Measurements from ENCODE around the gene CDC40.
A peak's percentile ranks its signal among the peaks of the same experiment; 100 is the strongest.

CDC40 gene

DNA sequence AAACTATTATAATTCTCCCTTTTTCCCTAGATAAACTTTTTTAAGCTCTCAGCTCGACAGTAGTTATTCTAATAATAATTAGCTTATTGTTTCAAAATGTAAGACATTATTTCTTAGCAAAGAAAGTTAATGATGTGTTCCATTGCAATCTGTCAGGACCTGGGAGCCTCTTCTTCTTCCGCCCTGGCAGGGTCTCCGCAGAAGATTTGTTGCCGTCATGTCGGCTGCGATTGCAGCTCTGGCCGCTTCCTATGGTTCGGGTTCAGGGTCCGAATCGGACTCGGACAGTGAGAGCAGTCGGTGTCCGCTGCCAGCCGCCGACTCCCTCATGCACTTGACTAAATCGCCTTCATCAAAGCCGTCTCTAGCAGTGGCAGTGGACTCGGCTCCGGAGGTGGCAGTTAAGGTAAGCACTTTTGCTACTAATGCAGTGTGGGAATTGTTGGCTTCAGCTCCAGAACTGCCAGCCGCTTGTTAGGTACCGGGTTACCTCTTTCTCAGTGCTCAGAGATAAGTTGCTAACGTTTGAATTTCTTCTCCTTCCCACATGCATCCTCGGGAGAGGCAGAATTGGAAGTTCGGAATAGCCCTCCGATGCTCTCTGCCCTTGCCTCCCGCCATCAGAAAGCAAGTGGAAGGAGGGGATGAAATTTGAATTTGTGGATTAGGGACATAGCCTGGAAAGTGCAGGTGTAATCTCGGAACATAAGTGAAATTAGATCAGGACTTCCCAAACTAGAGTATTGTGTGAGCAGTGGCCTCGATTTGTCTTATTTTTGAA lies at the start of gene CDC40:
Gene CDC40 (plus strand): TSS at position 200 of the 781 bp plus-strand sequence. CDS start 18 bp downstream, at position 218.
- DNase-seq: peak; percentile 68

DNA sequence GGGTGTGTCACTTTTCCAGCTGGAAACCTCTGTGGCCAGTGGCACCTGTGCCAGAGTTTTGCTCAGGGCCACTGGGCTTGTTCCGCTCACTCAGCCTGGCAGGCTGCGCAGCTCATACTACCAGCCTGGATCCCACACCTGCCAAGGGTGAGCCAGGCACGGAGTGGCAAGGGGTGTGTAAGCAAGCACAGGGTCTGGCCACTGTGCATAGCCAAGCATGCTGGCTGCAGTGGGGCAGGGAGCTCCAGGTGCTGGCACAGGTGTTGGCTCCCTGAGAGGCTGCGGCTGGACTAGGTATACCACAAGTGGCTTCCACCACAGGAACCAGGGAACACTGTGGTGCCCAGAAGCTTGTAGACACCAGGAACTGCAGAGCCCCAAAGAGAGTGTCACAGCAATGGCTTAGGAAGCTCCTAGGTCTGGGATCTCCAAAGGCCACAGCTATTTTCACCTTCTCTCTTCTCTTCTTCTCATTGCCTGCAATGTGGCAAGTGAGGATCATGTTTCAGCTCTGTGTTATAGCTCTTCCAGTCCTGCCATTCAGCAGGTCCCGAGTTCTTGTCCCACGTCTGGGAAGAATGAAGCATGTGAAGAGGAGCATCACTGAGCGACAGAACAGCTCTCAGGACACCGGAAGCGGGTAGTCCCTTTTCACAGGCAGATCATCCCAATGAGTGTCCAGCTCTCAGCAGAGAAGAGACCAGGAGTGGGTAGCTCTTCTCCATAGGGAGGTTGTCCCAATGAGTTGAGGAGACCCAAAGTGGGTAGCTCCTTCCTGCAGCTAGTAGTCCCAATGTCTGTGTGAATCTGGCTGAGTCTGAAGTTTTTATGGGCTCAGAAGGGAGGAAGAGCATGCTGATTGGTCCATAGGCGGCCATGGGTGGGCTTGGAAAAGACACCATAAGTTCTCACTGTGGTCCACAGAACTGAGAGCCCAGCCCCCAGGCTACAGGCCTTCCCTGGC lies 42.0 kb upstream of the CDC40 start:
- DNase-seq: no peak

DNA sequence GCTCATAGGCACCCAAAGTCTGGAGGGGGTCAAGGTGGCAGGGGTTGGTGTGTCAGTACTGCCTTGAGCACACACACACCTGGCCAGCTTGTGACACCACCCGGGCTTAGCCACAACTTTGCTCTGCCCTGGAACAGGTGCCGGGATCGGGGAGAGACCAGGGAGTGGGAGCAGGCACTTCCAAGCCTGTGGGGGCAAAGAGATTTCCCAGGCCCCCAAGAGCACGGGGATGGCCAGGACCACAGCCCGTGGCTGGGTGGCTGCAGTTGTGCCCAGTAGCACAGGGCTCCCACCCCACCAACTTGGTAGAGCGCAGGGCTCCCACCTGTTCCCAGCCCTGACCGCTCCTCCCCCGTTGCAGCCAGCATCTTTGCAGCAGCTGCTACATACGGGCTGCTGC lies 41.2 kb upstream of the CDC40 start:
- DNase-seq: no peak

DNA sequence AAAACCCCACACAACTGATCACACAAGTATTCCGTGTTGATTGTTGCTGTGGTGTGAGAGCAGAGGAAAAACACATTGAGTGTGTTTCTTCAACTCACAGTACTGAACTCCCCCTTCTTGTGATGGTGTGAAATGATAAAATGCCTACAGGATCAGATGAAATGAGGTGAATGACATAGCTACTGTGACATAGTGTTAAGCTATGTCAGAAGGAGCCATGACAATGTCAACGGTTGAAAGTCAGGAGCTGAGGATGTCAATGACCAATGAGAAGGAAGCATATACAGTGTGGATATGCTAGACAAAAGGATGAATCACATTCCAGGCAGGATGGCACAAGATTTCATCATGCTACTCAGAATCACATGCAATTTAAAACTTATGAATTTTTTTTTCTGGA lies 39.6 kb upstream of the CDC40 start:
- no peak for DNase-seq

DNA sequence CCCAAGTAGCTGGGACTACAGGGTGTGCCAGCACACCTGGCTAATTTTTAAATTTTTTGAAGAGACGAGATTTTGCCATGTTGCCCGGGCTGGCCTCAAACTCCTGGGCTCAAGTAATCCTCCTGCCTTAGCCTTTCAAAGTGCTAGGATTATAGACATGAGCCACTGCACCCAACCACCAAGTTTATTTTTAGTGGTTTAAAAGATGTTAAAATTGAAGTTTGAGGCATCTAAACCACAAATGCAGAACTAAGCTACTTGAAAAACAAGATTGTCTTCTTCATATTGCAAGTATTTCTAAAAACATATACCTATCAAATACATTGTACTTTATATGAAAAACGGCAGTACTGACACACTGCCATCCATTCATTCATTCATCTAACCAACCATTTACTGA lies 32.4 kb upstream of the CDC40 start:
- no peak for DNase-seq

DNA sequence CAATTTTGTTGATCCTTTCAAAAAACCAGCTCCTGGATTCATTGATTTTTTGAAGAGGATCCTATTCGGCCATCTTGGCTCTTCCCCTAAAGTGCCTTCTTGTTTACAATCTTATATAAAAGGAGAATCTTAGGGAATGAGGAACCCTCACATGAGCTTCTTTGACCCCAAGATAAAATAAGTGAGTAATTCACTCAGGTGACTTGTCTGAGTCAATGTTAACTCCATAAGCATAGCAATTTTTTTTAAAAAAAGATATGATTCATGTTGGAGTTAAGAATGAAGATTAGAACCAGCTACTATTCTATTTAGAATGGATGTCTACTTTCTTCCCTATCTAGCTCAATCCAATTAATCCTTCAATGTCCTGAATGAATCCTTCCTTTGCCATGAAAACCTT lies 21.7 kb upstream of the CDC40 start:
- no peak for DNase-seq

DNA sequence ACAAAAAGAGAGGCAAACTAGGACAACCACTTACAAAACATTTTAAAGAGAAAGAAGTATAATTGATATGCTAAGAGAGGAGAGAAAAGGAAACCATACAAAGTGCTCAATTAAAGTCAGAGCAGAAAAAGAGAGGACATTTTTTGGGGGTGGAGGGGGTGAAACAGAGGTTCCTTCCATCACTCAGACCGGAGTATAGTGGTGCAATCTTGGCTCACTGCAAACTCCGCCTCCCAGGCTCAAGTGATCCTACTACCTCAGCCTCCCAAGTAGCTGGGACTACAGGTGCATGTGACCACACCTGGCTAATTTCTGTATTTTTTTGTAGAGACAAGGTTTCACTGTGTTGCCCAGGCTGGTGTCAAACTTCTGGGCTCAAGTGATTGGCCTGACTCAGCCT lies 10.1 kb upstream of the CDC40 start:
- no peak for DNase-seq

DNA sequence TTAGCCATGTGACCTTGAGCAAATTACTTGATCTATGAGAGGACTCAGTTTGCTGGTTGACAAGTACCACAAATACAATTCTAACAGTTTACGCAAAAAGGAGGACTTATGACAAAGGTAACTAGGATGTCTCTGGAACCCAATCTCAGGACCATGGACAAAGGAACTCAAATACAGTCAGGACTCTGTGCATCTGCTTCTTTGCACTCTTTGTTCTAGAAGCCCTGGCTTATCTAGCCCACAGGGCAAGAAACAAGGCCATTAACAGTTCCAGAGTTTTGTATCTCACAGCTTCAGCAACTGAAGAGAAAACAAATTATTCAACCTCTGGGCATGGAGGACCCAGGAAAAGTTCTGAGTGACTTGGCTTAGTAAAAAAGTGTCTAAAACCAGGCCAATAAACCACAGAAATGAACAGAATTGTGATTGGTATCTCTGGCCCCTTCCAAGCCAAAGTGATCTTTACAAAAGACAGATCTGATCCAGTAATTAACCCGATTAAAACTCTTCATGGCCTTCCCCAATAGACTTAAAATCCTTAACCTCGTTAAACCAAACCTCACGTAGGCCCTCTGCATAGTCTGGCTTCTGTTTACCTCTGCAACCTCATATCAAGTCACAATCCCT lies 6.6 kb upstream of the CDC40 start:
- DNase-seq: no peak

DNA sequence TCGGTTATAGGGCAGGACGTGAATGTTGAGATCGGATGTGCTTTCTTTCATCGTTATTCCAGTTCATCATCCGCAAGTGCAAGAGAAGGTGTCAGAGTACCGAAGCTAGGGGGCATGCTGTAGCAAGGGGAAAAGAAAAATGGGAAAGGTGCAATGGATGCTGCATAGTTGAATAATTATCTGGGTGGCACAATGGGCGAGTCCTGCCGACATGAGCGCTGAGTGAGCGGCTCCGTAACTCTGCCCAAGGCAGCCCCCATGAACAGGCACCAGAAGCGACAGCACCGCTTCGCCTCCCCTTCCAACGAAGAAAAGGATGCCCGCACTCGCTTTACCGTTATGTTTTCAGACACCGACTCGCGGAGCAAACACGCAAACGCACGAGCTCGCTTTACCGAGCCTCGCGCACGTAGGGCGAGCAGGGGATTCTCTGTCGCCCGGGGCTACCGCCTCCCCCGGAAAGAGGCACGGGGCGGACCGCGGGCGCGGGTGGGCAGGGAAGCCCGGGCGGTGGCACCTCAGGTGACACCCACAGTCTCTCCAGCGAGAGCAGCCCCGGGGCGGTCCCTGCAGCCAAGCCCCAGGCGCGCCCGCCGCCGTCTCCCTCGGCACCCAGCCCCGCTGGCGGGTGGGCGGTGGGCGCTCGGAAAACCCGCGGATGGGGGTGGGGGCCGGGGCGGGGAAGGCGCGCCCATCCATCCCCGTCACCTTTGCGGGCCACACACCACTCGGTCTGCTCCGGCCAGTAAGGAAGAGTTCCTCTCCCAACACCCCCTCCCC lies 1.4 kb upstream of the CDC40 start:
- peak; percentile 87 for DNase-seq

DNA sequence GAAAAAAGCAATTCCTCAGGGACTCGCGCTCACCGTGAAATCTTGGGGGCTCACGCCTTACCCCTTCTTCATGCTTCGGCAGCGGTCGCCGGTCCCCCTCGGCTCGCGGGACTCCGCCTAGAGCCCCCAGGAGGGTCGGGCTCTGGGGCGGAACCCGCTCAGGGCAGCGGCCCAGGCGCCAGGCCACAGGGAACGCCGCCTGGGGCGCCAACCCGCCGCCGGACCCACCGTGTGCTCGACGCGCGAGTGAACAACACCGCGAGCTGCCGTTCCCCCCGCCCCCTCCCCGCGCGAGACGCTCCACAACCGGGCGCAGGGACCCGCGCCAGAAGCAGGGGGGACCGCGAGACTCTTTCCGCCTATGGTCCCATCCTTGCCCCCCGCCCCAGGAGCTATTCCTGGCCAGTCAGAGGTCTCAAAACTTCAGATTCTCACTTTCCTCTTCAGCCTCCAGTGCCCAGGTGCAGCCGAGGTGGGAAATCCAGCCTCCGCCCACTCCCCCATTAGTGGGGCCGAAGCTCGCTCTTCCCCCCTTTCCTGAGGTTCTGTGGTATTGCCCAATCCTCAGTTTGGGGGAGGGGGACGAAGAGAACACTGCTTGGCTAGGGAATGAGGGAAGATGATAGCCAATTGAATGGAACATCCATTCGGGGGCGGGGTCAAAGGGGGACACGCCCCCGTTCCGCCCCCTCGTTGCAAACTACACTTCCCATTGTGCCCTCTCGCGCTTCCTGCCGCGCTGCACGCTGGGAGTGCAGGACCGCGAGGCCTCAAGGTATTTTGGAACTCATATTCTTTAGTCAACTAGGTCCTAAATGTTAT lies 610 bp upstream of the CDC40 start, which contains the start of gene WASF1:
Gene WASF1 (minus strand): TSS at position 265 of the 822 bp plus-strand sequence. CDS start 52,069 bp downstream, outside the sequence.
- DNase-seq: peak; percentile 98

DNA sequence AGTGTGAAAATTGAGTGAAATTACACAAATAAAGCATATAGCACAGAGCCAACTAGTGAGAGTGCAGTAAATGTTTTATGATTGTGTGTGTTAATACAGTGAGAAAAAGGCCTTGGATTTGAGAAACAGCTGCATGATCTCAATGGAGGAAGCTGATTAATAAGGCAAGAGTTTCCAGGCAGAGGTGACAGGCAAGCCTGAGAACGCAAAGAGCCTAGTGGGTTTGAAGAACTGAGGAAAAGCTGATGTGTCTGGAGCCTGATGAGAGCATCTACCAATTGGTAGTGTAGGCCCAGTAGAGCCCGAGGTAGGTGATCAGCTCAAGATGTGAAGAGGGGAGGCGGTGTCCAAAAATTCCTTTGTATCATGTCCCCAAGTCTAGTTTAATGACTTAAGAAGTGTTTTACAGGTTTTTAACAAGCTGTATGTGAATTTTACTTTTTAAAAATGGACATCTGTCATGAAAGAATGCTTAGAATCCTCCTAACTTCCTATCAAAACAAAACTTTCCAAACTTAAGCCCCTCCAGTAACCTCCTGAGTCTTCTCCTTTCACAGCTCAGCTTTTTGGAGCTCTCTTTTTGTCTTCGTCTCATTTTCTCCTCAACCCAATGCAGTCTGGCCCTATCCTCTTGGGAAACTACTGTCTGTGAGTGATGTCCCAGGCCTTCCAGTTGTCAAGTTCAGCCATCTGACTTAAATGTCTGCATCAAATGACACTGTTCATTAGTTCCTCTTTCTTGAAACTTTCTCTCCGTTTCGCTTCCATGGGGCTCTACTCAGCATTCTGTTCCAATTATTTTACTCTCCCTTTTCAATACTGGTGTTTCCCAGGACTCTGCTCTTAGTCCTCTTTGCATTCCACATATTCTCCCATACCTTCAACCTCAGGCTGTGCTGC lies 1.2 kb downstream of the CDC40 start:
- no peak for DNase-seq

DNA sequence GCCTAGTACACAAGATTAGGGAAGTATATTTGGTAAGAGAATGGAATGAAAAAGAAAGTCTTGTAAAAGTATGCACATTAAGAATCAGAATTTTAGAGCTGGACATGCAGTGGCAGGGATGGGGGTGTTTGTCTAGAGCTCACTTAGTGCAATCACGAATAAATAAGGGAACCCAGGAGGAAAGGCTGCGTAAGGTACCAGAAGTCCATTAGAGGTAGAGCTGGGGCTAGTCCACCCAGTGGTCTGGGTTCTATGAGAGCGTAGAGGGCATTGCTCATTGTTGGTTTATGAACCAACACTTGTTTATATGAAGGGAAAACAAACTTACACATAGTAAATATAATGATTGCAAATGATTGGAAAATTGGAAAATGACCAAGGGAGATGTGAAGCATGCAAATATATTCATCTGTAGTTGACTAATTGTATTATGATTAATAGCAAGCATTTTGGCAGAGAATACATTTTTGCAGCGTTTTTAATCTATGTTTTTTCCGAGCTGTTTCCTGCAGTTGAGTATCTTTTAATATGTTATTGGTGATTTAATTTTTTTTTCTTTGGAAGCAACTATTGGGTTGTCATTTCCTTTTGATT lies 3.2 kb downstream of the CDC40 start:
- DNase-seq: no peak

DNA sequence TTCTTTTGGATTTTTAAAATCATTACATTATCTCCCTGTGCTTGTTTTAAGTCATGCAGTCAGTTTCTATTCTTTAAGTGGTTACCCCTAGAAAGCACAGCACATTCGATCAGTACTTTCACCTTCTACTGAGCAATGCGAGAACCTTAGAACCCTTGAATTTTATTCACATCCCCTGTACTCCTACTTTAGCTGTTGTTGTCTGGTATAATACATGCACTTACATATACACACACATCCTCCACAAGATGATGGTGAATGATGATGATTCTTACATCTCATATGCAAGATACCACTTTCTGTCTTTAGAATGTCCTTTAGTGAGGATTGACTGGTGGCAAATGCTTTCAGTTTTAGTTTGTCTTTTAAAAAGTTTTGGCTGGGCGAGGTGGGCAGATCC lies 5.7 kb downstream of the CDC40 start:
- DNase-seq: no peak

DNA sequence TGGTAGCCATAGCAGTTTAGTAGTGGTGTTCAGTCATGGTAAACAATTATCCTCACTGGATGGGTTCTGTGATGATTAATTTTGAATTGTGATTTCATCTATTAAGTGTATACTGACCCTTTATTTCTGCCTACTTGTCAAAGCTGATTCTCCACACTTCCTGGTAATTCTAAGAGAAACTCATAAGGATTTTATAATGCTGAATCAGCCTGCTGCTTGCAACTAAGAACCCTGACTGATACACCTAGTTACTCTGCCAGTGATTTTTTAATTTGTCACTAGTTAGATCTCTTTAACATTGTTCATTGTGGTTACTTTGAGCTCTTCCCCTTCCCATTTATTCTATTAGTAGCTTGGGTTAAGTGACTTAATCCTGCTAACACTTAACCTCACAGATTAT lies 8.6 kb downstream of the CDC40 start:
- no peak for DNase-seq

DNA sequence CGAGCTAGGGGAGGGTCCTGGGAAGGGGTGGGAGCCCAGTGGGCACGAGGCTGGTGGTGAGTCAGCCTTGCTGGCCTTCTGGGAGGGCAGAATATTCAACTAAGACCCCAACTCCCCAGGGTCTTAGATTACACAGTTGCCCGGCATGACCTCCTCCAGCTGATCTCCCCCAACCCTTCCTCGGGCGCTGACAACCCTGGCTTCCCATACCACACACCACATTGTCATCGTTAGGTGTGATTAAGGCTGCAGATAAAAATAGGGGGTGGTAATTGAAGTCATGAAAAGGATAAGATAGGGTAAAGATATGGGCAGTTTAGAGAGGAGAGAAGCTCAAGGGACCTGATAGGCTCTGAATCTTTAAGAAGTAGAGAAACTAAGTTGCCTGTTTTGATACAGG lies 10.5 kb downstream of the CDC40 start:
- no peak for DNase-seq

DNA sequence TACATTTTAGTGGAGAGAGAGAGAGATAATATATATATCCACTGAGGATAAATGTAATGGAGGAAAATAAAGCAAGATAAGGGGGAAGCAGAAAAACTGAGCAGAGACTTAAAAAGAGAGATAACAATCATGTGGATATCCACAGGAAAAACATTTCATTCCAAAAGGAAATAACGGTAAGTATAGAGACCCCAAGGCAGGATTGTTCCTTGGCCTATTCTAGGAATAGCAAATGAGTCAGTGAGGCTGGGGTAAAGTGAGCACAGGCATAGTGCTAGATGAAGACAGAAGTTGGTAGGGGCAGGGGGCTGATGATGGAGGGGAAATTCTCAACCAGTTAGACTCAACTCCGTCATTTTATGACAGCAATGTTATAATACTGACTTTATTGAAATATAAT lies 11.2 kb downstream of the CDC40 start:
- no peak for DNase-seq

DNA sequence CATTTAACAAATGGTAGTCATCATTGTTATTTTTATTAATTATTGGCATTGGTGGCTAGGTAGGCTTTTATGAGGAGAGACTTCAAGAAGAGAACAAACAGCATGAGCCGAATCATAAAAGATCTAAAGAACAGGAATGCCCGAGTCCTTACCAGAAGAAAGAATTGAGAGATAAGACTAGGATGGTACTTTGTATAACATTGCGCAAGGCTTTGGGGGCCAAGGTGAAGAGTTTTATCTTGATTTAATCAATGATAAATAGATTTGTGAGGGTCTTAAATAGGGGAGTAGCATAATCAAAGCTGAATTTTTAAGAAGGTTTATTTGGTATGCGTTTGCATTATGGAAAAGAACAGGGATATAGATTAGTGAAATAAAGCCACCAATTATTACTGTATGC lies 15.4 kb downstream of the CDC40 start:
- no peak for DNase-seq

DNA sequence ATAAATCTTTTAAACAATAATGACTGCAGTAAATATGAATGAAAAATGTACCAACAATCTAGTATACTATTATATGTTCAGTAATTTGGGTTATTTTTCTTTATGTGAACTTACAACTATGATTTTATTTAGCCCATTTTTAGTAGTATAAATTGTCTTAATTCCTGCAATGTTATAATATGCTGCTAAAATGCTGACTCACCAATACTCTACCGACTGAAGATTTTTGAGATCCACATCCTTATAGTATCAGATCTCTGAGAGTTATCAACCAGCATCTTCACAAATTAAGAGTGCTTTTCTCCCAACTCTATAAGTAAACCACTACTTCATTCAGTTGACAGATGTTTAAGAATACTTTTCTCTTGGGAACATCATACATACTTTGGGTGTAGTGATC lies 16.6 kb downstream of the CDC40 start:
- DNase-seq: no peak

DNA sequence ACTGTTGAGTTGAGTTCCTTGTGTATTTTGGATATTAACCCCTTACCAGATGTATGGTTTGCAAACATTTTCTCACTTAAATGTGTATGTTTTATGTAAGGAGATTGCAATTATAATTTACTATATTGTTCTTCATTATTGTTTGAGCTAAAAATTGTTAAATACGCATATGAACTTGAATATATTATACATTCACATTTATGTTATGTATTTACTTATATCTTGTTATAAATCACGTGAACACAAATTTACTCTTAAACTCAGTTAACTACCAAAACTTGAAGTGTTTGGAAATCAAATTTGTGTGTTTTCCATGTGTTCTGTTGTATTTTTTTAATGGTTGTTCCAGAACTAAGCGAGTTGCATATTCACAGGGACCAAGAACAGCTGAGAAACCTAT lies 18.3 kb downstream of the CDC40 start:
- DNase-seq: no peak
